ENCODE results near the gene KRTAP13-4. TPM values are rescaled to one million over a fixed set of nuclear protein-coding genes. Genes with fewer than 3 reads are reported as not detected.
A peak's percentile ranks its signal among the peaks of the same experiment; 100 is the strongest.

The KRTAP13-4 gene, protein sequence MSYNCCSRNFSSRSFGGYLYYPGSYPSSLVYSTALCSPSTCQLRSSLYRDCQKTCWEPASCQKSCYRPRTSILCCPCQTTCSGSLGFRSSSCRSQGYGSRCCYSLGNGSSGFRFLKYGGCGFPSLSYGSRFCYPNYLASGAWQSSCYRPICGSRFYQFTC
- total RNA-seq: not detected

DNA sequence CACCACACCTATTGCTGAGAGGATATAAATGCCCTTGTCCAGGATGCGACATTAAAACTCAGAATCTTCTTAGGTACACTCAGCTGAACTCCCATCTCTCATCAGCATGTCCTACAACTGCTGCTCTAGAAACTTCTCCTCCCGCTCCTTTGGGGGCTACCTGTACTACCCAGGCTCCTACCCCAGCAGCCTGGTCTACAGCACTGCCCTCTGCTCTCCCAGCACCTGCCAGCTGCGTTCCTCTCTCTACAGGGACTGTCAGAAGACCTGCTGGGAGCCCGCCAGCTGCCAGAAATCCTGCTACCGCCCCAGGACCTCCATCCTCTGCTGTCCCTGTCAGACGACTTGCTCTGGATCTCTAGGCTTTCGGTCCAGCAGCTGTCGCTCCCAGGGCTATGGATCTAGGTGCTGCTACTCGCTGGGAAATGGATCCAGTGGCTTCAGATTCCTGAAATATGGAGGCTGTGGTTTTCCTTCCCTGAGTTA is at the start of gene KRTAP13-4:
KRTAP13-4 (plus strand) TSS at position 51 of the 486 bp plus-strand sequence; CDS start at position 107, 56 bp downstream.
- no peak for DNase-seq
- intact Hi-C loops (cut with DNase I): no loop called here
- H3K9me3 ChIP-seq: no peaks in the 10 kb centered on the region

DNA sequence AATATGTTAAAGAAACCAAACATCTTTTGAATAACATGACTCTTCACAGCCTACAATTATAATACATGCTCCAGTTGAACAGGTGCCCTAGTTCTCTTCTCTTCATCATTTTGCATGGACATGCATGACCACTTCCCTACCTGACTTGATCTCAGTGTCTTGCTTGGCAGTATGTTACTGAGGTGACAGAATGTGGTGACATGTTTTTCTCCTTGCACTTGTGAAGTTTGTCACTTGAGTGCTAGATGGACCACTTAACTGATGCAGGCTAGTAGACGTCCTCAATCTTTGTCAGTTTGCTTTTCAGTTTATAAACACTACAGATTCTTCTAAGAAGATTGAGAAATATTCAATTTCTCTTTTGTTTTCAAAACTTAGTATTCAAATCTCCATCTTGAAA is 47.8 kb upstream of the KRTAP13-4 start:
- Histone ChIP-seq H3K27ac (no peak overlapping the region), H3K36me3 (no peaks in the 10 kb centered on the region), H3K4me1 (no peaks in the 10 kb centered on the region), H3K9ac (ENCODE audit: low read depth in 2 of 2, low read length in 2 of 2) (no peak overlapping the region), H3K4me3 (no peak overlapping the region), H3K27me3 (no peaks in the 10 kb centered on the region), H3K9me3 (no peaks in the 10 kb centered on the region)
- TF ChIP-seq, protein P1, sequence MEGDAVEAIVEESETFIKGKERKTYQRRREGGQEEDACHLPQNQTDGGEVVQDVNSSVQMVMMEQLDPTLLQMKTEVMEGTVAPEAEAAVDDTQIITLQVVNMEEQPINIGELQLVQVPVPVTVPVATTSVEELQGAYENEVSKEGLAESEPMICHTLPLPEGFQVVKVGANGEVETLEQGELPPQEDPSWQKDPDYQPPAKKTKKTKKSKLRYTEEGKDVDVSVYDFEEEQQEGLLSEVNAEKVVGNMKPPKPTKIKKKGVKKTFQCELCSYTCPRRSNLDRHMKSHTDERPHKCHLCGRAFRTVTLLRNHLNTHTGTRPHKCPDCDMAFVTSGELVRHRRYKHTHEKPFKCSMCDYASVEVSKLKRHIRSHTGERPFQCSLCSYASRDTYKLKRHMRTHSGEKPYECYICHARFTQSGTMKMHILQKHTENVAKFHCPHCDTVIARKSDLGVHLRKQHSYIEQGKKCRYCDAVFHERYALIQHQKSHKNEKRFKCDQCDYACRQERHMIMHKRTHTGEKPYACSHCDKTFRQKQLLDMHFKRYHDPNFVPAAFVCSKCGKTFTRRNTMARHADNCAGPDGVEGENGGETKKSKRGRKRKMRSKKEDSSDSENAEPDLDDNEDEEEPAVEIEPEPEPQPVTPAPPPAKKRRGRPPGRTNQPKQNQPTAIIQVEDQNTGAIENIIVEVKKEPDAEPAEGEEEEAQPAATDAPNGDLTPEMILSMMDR (IDR thresholded peaks at IDR 0.05): no peak
- DNase-seq: no peak
- intact Hi-C loops (cut with DNase I): no loop called here

More for the DNA sequence above, at the start of gene KRTAP13-4:
- TF ChIP-seq, protein P1 (IDR thresholded peaks at IDR 0.05): no peak
- Histone ChIP-seq H3K4me3 (no peak within 1 kb of the TSS), H3K9ac (ENCODE audit: low read depth in 2 of 2, low read length in 2 of 2) (no peak within 1 kb of the TSS), H3K27me3 (no peaks in the 10 kb centered on the region), H3K4me1 (no peaks in the 10 kb centered on the region), H3K36me3 (no peaks in the 10 kb centered on the region), H3K27ac (no peak within 1 kb of the TSS)

DNA sequence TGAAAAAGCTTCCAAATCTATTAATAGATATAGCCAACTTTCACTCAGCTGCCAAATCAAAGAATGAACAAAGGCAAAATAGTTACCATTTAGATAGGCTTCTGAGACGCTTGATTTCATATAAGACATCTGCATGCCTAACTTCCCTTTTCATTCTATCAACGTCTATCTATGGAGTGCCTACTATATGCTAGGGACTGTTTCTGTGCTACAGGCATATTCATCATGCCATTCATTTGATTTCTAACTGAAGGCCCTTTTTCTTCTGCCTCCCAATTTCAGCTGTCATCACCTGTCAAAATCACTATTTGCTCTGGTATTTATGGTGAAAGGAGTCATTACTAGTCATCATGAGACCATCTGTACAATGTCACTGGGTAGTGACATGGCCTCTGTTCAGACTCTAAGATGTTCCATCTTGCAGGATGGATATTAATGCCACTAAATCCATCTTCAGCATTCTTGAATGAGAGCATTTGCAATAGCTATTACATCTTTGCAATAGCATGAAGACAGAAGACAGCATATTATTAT is 38.5 kb upstream of the KRTAP13-4 start:
- H3K27me3 ChIP-seq: no peaks in the 10 kb centered on the region
- no peak overlapping the region for H3K27ac ChIP-seq
- TF ChIP-seq, protein P1 (IDR thresholded peaks at IDR 0.05): no peak
- intact Hi-C loops (cut with DNase I): no loop called here
- H3K9ac ChIP-seq (ENCODE audit: low read depth in 2 of 2, low read length in 2 of 2): no peak overlapping the region
- no peaks in the 10 kb centered on the region for H3K4me1 ChIP-seq
- no peaks in the 10 kb centered on the region for H3K9me3 ChIP-seq
- no peak for DNase-seq
- no peak overlapping the region for H3K4me3 ChIP-seq
- no peaks in the 10 kb centered on the region for H3K36me3 ChIP-seq

DNA sequence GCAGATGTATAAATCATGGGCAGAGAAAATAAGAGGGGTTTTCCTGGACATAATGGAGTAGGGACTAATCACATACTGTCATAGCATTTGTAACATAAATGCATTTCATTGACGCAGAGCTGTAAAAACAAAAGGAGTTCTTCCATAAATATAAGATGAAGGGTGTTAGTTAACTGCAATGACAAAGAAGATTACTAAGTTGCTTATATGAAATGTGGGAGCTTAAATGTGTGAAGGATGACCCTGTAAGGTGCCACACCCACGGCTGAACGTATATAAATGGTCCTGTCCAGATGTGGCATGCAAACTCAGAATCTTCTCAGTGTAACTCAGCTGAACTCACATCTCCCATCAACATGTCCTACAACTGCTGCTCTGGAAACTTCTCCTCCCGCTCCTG is 34.3 kb upstream of the KRTAP13-4 start, which contains the start of gene KRTAP13-1:
KRTAP13-1 (plus strand) TSS at position 301 of the 400 bp plus-strand sequence; CDS start at position 357, 56 bp downstream.
- no peaks in the 10 kb centered on the region for H3K4me1 ChIP-seq
- H3K4me3 ChIP-seq: no peak within 1 kb of the TSS
- TF ChIP-seq, protein P1 (IDR thresholded peaks at IDR 0.05): no peak
- intact Hi-C loops (cut with DNase I): no loop called here
- H3K9ac ChIP-seq (ENCODE audit: low read depth in 2 of 2, low read length in 2 of 2): no peak within 1 kb of the TSS
- H3K27me3 ChIP-seq: no peaks in the 10 kb centered on the region
- no peaks in the 10 kb centered on the region for H3K9me3 ChIP-seq
- no peaks in the 10 kb centered on the region for H3K36me3 ChIP-seq
- DNase-seq: no peak
- H3K27ac ChIP-seq: no peak within 1 kb of the TSS

DNA sequence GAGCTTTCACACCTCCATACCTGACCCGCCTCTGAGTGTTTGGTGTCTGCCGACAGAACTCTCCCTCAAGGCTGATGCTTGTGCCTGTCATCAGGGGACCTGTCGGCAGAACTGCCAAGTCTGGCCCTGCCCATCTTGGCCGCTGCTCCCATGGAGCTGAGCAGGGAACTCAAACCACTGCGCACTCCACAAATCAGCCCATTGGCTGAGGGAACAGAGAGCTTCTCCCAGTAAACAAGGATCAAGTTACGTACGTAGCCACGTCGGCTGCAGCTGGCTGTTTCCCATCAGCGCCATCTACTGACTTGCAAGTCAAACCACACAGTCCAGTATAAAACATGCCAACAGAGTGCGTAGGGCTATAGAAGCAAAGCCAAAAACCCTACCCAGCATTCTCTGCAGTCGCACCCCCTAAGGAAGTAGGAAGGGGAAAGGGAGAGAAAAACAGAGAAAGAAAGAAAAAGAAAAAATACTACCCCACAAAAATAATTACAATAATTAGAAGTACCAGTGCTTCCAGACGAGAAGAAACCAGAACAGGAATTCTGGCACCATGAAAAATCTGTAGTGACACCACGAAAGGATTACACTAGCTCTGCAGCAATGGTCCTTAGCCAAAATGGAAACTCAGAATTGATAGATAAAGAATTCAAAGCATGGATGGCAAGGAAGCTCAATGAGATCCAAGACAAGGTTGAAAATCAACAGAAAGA is 21.1 kb upstream of the KRTAP13-4 start:
- intact Hi-C loops (cut with DNase I): loop anchor here (5.0 kb wide), 1 partner anchor 67 kb away; no protein-coding TSS in a partner anchor
- Histone ChIP-seq H3K9me3 (no peaks in the 10 kb centered on the region), H3K27me3 (no peaks in the 10 kb centered on the region), H3K27ac (no peak overlapping the region), H3K4me1 (no peaks in the 10 kb centered on the region), H3K9ac (ENCODE audit: low read depth in 2 of 2, low read length in 2 of 2) (no peak overlapping the region), H3K4me3 (no peak overlapping the region), H3K36me3 (no peaks in the 10 kb centered on the region)
- DNase-seq: peak; percentile 65
- TF ChIP-seq, protein P1 (IDR thresholded peaks at IDR 0.05): peak; percentile 51

Data from colonic mucosa (tissue), 4 donors.